K562 (cell line): ENCODE results near the gene SPHK2. TPM values are rescaled to one million over a fixed set of nuclear protein-coding genes. Genes with fewer than 3 reads are reported as not detected.

Source experiments
- BRF1 ChIP-seq: IDR thresholded peaks from 3 replicates; pipeline ENCODE4 v1.6.1; 2011; ENCODE audit warnings: borderline replicate concordance, mild to moderate bottlenecking; ENCODE audit not compliant: insufficient read length; ENCODE audit errors: extremely low read depth
- CEBPB ChIP-seq: fragments of 450-650 bp; IDR thresholded peaks from 2 replicates; pipeline ENCODE4 v1.6.1; 2016; ENCODE audit warnings: missing genetic modification characterization, missing compliant biosample characterization
- ESRRA ChIP-seq: fragments of 450-650 bp; IDR thresholded peaks from 2 replicates; pipeline ENCODE4 v1.6.1; 2014; ENCODE audit warnings: low read depth, mild to moderate bottlenecking, moderate library complexity, borderline replicate concordance
- GATAD2B ChIP-seq: fragments of 450-650 bp; IDR thresholded peaks from 2 replicates; pipeline ENCODE4 v1.6.1; 2017; ENCODE audit warnings: mild to moderate bottlenecking, borderline replicate concordance
- MAZ ChIP-seq, 2 experiments: fragments of 450-650 bp in 1 of 2; sonication (generic) in 1 of 2; formaldehyde crosslinking; IDR thresholded peaks in 1 of 2; conservative IDR thresholded peaks in 1 of 2; 2 replicates each; pipeline versions ENCODE4 v1.4.0 to v1.5.0; 2020; ENCODE audit warnings: mild to moderate bottlenecking in 1 of 2, missing genetic modification reagents in 1 of 2
- MEIS2 ChIP-seq: fragments of 450-650 bp; IDR thresholded peaks from 2 replicates; pipeline ENCODE4 v1.6.1; 2014; ENCODE audit warnings: mild to moderate bottlenecking; ENCODE audit not compliant: partially characterized antibody
- NR3C1 ChIP-seq: sonication (generic); formaldehyde crosslinking; IDR thresholded peaks from 2 replicates; pipeline ENCODE4 v1.8.1; 2022; ENCODE audit warnings: missing genetic modification reagents
- NUFIP1 ChIP-seq: fragments of 450-650 bp; IDR thresholded peaks from 2 replicates; pipeline ENCODE4 v1.6.1; 2018; ENCODE audit not compliant: partially characterized antibody
- RAD21 ChIP-seq, 2 experiments: fragments of 250-450 bp in 1 of 2; fragments of 450-650 bp in 1 of 2; sonication (Bioruptor Pico) in 1 of 2; formaldehyde crosslinking in 1 of 2; IDR thresholded peaks in 1 of 2; conservative IDR thresholded peaks in 1 of 2; 2 replicates each; pipeline versions ENCODE4 v1.4.0 to v1.8.0; 2020 to 2022; ENCODE audit warnings: mild to moderate bottlenecking in 2 of 2, moderate library complexity in 1 of 2
- SMAD2 ChIP-seq: fragments of 150-350 bp; IDR thresholded peaks from 2 replicates; pipeline ENCODE4 v1.6.1; 2014; ENCODE audit warnings: low read depth, mild to moderate bottlenecking, low read length
- SMAD4 ChIP-seq: fragments of 250-450 bp; sonication (Bioruptor Pico); conservative IDR thresholded peaks from 2 replicates; pipeline ENCODE4 v1.8.0; 2021; ENCODE audit warnings: inconsistent platforms, mild to moderate bottlenecking, moderate library complexity
- ZNF316 ChIP-seq: fragments of 450-650 bp; IDR thresholded peaks from 2 replicates; pipeline ENCODE4 v1.6.1; 2016
- ZNF780A ChIP-seq: fragments of 250-450 bp; sonication (Bioruptor Pico); IDR thresholded peaks from 2 replicates; pipeline ENCODE4 v1.5.0; 2021; ENCODE audit warnings: mild to moderate bottlenecking
- ZZZ3 ChIP-seq: fragments of 450-650 bp; IDR thresholded peaks from 2 replicates; pipeline ENCODE4 v1.6.1; 2016; ENCODE audit warnings: antibody characterized with exemption, mild to moderate bottlenecking, moderate library complexity
- polyA plus RNA-seq, 8 experiments: library from polyadenylated mRNA; depleted of rRNA in 4 of 8; stranded (reverse) in 5 of 8; unstranded in 3 of 8; fragments of >200 nt; fragmentation: Nextera tagmentation in 2 of 8; fragmentation: Illumina TruSeq in 1 of 8; extraction: Ambion mirVana in 2 of 8; extraction: Trizol in 1 of 8; gene quantifications; 2 replicates each; pipeline versions ENCODE4 v1.2.1 to v1.2.3, GENCODE V29; 2011 to 2014; ENCODE audit warnings: inconsistent platforms in 1 of 8, missing spikeins in 1 of 8
- total RNA-seq, 7 experiments: library from RNA; depleted of rRNA in 6 of 7; stranded (reverse); fragments of >200 nt in 6 of 7; fragmentation: Illumina TruSeq in 2 of 7; extraction: Trizol in 2 of 7; gene quantifications; 2 replicates each; pipeline versions ENCODE4 v1.2.1 to v1.2.3, GENCODE V29; 2011 to 2021; ENCODE audit warnings: low replicate concordance in 1 of 7
- TF ChIP-seq, protein P1 (sequence below): fragments of 450-650 bp; IDR thresholded peaks from 2 replicates; pipeline ENCODE4 v1.6.1; 2016; ENCODE audit warnings: mild to moderate bottlenecking, moderate library complexity
- TF ChIP-seq, protein P2 (sequence below): fragments of 250-450 bp; sonication (Bioruptor Pico); IDR thresholded peaks from 2 replicates; pipeline ENCODE4 v1.5.0; 2021; ENCODE audit warnings: mild to moderate bottlenecking, borderline replicate concordance

SPHK2 gene
- total and polyA plus RNA-seq, 9 of the 15 experiments (the other 6 are each of a cell fraction or from before 2014, with no cell fraction given), result 0.10 to 15.2 (median 2.9) TPM

DNA sequence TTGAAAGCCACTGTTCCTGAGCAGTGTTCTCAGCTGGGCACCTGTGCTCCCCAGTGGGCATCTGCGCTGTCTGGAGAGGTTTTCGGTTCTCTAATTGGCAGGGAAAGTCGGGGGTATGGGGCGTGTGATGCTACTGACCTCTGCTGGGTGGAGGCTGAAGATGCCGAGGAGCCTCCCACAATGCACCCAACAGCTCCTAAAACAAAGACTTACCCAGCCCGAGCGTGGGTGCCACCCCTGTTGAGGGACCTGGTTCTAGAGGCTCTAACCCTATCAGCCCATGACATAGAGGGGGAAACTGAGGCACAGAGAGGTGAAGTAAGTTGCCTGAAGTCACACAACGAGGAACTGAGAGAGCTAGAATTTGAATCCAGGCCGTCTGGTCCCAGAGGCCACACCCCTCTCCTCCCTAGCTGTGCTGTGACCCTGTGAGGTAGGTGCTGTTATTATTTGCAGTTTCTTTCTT is 10.5 kb upstream of the SPHK2 start (continued):
- TF ChIP-seq RAD21 (CRISPR knock-in tag; conservative IDR thresholded peaks at IDR 0.05 in 1 of 2, IDR thresholded peaks at IDR 0.05 in 1 of 2) (peak; percentile 56 to 73), BRF1 (no peak), SMAD4 (no peak), NR3C1 (CRISPR knock-in tag) (no peak), ESRRA (peak; percentile 21; the same call in 1 of the 2 replicates), GATAD2B (no peak), MEIS2 (no peak), CEBPB (tag) (no peak), ZNF780A (no peak), ZZZ3 (no peak), SMAD2 (no peak), MAZ (CRISPR knock-in tag; conservative IDR thresholded peaks at IDR 0.05 in 1 of 2, IDR thresholded peaks at IDR 0.05 in 1 of 2) (peak in 1 of 2 experiments; percentile 45; a peak in 2 of 4 replicates), NUFIP1 (no peak), ZNF316 (no peak)
- TF ChIP-seq, protein P1, sequence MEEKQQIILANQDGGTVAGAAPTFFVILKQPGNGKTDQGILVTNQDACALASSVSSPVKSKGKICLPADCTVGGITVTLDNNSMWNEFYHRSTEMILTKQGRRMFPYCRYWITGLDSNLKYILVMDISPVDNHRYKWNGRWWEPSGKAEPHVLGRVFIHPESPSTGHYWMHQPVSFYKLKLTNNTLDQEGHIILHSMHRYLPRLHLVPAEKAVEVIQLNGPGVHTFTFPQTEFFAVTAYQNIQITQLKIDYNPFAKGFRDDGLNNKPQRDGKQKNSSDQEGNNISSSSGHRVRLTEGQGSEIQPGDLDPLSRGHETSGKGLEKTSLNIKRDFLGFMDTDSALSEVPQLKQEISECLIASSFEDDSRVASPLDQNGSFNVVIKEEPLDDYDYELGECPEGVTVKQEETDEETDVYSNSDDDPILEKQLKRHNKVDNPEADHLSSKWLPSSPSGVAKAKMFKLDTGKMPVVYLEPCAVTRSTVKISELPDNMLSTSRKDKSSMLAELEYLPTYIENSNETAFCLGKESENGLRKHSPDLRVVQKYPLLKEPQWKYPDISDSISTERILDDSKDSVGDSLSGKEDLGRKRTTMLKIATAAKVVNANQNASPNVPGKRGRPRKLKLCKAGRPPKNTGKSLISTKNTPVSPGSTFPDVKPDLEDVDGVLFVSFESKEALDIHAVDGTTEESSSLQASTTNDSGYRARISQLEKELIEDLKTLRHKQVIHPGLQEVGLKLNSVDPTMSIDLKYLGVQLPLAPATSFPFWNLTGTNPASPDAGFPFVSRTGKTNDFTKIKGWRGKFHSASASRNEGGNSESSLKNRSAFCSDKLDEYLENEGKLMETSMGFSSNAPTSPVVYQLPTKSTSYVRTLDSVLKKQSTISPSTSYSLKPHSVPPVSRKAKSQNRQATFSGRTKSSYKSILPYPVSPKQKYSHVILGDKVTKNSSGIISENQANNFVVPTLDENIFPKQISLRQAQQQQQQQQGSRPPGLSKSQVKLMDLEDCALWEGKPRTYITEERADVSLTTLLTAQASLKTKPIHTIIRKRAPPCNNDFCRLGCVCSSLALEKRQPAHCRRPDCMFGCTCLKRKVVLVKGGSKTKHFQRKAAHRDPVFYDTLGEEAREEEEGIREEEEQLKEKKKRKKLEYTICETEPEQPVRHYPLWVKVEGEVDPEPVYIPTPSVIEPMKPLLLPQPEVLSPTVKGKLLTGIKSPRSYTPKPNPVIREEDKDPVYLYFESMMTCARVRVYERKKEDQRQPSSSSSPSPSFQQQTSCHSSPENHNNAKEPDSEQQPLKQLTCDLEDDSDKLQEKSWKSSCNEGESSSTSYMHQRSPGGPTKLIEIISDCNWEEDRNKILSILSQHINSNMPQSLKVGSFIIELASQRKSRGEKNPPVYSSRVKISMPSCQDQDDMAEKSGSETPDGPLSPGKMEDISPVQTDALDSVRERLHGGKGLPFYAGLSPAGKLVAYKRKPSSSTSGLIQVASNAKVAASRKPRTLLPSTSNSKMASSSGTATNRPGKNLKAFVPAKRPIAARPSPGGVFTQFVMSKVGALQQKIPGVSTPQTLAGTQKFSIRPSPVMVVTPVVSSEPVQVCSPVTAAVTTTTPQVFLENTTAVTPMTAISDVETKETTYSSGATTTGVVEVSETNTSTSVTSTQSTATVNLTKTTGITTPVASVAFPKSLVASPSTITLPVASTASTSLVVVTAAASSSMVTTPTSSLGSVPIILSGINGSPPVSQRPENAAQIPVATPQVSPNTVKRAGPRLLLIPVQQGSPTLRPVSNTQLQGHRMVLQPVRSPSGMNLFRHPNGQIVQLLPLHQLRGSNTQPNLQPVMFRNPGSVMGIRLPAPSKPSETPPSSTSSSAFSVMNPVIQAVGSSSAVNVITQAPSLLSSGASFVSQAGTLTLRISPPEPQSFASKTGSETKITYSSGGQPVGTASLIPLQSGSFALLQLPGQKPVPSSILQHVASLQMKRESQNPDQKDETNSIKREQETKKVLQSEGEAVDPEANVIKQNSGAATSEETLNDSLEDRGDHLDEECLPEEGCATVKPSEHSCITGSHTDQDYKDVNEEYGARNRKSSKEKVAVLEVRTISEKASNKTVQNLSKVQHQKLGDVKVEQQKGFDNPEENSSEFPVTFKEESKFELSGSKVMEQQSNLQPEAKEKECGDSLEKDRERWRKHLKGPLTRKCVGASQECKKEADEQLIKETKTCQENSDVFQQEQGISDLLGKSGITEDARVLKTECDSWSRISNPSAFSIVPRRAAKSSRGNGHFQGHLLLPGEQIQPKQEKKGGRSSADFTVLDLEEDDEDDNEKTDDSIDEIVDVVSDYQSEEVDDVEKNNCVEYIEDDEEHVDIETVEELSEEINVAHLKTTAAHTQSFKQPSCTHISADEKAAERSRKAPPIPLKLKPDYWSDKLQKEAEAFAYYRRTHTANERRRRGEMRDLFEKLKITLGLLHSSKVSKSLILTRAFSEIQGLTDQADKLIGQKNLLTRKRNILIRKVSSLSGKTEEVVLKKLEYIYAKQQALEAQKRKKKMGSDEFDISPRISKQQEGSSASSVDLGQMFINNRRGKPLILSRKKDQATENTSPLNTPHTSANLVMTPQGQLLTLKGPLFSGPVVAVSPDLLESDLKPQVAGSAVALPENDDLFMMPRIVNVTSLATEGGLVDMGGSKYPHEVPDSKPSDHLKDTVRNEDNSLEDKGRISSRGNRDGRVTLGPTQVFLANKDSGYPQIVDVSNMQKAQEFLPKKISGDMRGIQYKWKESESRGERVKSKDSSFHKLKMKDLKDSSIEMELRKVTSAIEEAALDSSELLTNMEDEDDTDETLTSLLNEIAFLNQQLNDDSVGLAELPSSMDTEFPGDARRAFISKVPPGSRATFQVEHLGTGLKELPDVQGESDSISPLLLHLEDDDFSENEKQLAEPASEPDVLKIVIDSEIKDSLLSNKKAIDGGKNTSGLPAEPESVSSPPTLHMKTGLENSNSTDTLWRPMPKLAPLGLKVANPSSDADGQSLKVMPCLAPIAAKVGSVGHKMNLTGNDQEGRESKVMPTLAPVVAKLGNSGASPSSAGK, result no peak
- TF ChIP-seq, protein P2, sequence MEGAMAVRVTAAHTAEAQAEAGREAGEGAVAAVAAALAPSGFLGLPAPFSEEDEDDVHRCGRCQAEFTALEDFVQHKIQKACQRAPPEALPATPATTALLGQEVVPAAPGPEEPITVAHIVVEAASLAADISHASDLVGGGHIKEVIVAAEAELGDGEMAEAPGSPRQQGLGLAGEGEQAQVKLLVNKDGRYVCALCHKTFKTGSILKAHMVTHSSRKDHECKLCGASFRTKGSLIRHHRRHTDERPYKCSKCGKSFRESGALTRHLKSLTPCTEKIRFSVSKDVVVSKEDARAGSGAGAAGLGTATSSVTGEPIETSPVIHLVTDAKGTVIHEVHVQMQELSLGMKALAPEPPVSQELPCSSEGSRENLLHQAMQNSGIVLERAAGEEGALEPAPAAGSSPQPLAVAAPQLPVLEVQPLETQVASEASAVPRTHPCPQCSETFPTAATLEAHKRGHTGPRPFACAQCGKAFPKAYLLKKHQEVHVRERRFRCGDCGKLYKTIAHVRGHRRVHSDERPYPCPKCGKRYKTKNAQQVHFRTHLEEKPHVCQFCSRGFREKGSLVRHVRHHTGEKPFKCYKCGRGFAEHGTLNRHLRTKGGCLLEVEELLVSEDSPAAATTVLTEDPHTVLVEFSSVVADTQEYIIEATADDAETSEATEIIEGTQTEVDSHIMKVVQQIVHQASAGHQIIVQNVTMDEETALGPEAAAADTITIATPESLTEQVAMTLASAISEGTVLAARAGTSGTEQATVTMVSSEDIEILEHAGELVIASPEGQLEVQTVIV (CRISPR knock-in tag), result no peak
